Gastrocnemius medialis (tissue), 4 donors: ENCODE data around the gene UBE2S. TPM values are rescaled to one million over a fixed set of nuclear protein-coding genes. Genes with fewer than 3 reads are reported as not detected.
"Not testable (repeated sequence)": the region's sequence is repeated elsewhere in the genome, so short reads cannot be mapped to it uniquely, and the experiment has no call there.

Experiments
- ATAC-seq, 2 donors: fragments of 150-250 bp; one replicate each; pipeline ENCODE4 v1.9.1; 2016
- DNase-seq, 2 donors: peaks; one replicate each; pipeline ENCODE4 v3.0.0-alpha.2; 2019
- H3K27ac ChIP-seq, 4 donors: fragments of 200-600 bp; sonication (generic); 1 replicate in 1 of 4; 2 replicates in 3 of 4; pipeline ENCODE4 v1.5.1; 2016 to 2018; ENCODE audit warnings: mild to moderate bottlenecking in 2 of 4, moderate library complexity in 1 of 4
- H3K27me3 ChIP-seq, 3 donors: fragments of 200-600 bp; sonication (generic) in 2 of 3; 1 replicate in 1 of 3; 2 replicates in 2 of 3; pipeline versions ENCODE4 v1.5.1 to v1.6.0; 2016 to 2019; ENCODE audit warnings: mild to moderate bottlenecking in 1 of 3, moderate library complexity in 1 of 3
- H3K36me3 ChIP-seq, 2 donors: fragments of 200-600 bp; sonication (generic) in 1 of 2; one replicate each; pipeline ENCODE4 v1.5.1; 2017 to 2018
- H3K4me1 ChIP-seq, 2 donors: fragments of 200-600 bp; sonication (generic) in 1 of 2; one replicate each; pipeline ENCODE4 v1.5.1; 2016 to 2017; ENCODE audit warnings: mild to moderate bottlenecking in 2 of 2
- H3K4me3 ChIP-seq, 4 donors: fragments of 200-600 bp; sonication (generic) in 3 of 4; 1 replicate in 1 of 4; 2 replicates in 3 of 4; pipeline ENCODE4 v1.5.1; 2016 to 2019; ENCODE audit warnings: mild to moderate bottlenecking in 2 of 4
- H3K9me3 ChIP-seq, 3 donors: fragments of 200-600 bp; sonication (generic) in 2 of 3; 1 replicate in 1 of 3; 2 replicates in 2 of 3; pipeline ENCODE4 v1.5.1; 2016 to 2019
- CTCF ChIP-seq, 5 experiments: fragments of 450-650 bp in 3 of 5; fragments of 200-600 bp in 2 of 5; sonication (generic) in 2 of 5; IDR thresholded peaks in 4 of 5; conservative IDR thresholded peaks in 1 of 5; 1 replicate in 4 of 5; 2 replicates in 1 of 5; pipeline ENCODE4 v1.5.1; 2016 to 2019; ENCODE audit warnings: antibody characterized with exemption in 5 of 5, mild to moderate bottlenecking in 3 of 5, moderate library complexity in 3 of 5
- POLR2A ChIP-seq, 2 donors: fragments of 450-650 bp; IDR thresholded peaks; one replicate each; pipeline ENCODE4 v1.6.1; 2017; ENCODE audit warnings: antibody characterized with exemption in 2 of 2, mild to moderate bottlenecking in 2 of 2, moderate library complexity in 2 of 2
- in situ Hi-C, 4 donors: fragments of 200-750 bp; cut with MboI; loops; one replicate each; pipeline versions ENCODE4 v1.15.0 to v1.8.0; 2017; ENCODE audit warnings: low sequenced_read_pairs in 4 of 4
- intact Hi-C: fragments of 100-400 bp; cut with DNase I; formaldehyde crosslinking; loops from one replicate; pipeline ENCODE4 v1.15.1; 2023; ENCODE audit warnings: low total_unique reads
- total RNA-seq, 4 donors: library from RNA; depleted of rRNA; stranded (reverse); fragments of >200 nt; gene quantifications; one replicate each; pipeline versions ENCODE4 v1.1.0 to v1.2.3, GENCODE V29; 2016

The UBE2S gene
- total RNA-seq = 10 to 100 TPM in 3 of 4 donors, 1 to 10 TPM in 1; 7.7 to 14.6 (median 13.4) TPM

GRCh38 chr19:55407550-55407799 lies at the start of gene UBE2S:
TSS of gene UBE2S (minus strand) at chr19:55407788. CDS start at chr19:55407589, 199 bp downstream.
- H3K27ac ChIP-seq = peak within 1 kb of the TSS; percentile 91 to 97 (median 93)
- H3K9me3 ChIP-seq, DNase-seq, H3K27me3 ChIP-seq, H3K36me3 ChIP-seq: not testable (repeated sequence)
- peak in 1 of 2 donors; percentile 1 for ATAC-seq
- peaks cover 0 to 15% of the 10 kb centered on the region in 2 donors for H3K4me1 ChIP-seq
- in situ Hi-C loops = loop anchor here in 1 of 4 donors (25.0 kb wide), 2 partner anchors 120 to 270 kb away; partner anchors contain the start of genes BRSK1, HSPBP1 and TNNT1
- TF ChIP-seq POLR2A (IDR thresholded peaks at IDR 0.05) = peak; percentile 81 to 98
- intact Hi-C loops = loop anchor here (2.0 to 5.0 kb wide), 3 partner anchors 23 to 215 kb away; partner anchors contain the start of genes C19orf85, ISOC2, RPL28 and TMEM238
- H3K4me3 ChIP-seq = peak within 1 kb of the TSS; percentile 68 to 85 (median 70)

GRCh38 chr19:55456347-55456746 lies 48.8 kb upstream of the UBE2S start:
- no peak overlapping the region for H3K27ac ChIP-seq
- H3K4me3 ChIP-seq = no peak overlapping the region
- no peaks in the 10 kb centered on the region for H3K36me3 ChIP-seq
- no peaks in the 10 kb centered on the region for H3K9me3 ChIP-seq
- TF ChIP-seq POLR2A (IDR thresholded peaks at IDR 0.05) (no peak), CTCF (IDR thresholded peaks at IDR 0.05 in 4 of 5, conservative IDR thresholded peaks at IDR 0.05 in 1 of 5) (no peak)
- DNase-seq = no peak
- in situ Hi-C loops = no loop called here
- peaks cover 11 to 20% of the 10 kb centered on the region in 2 donors for H3K4me1 ChIP-seq
- H3K27me3 ChIP-seq = peaks cover 12 to 14% (median 12%) of the 10 kb centered on the region in 3 donors
- intact Hi-C loops = no loop called here
- ATAC-seq = no peak

GRCh38 chr19:55455576-55456235 lies 48.1 kb upstream of the UBE2S start:
- ATAC-seq (no peak), DNase-seq (no peak)
- Histone ChIP-seq H3K4me1 (peaks cover 9 to 15% of the 10 kb centered on the region in 2 donors), H3K27ac (no peak overlapping the region), H3K36me3 (no peaks in the 10 kb centered on the region), H3K27me3 (peaks cover 15 to 21% (median 18%) of the 10 kb centered on the region in 3 donors), H3K9me3 (no peaks in the 10 kb centered on the region), H3K4me3 (no peak overlapping the region)
- in situ Hi-C loops = no loop called here
- intact Hi-C loops = no loop called here
- TF ChIP-seq POLR2A (IDR thresholded peaks at IDR 0.05) (no peak), CTCF (IDR thresholded peaks at IDR 0.05 in 4 of 5, conservative IDR thresholded peaks at IDR 0.05 in 1 of 5) (no peak)

- Histone ChIP-seq H3K4me3 (no peak overlapping the region), H3K9me3 (no peaks in the 10 kb centered on the region), H3K27ac (no peak overlapping the region), H3K27me3 (peaks cover 21 to 25% (median 22%) of the 10 kb centered on the region in 3 donors), H3K36me3 (no peaks in the 10 kb centered on the region), H3K4me1 (peaks cover 3 to 11% of the 10 kb centered on the region in 2 donors)
- intact Hi-C loops (no loop called here), in situ Hi-C loops (no loop called here)
- TF ChIP-seq CTCF (IDR thresholded peaks at IDR 0.05 in 4 of 5, conservative IDR thresholded peaks at IDR 0.05 in 1 of 5) (peak in 3 of 5 experiments; percentile 33 to 41 (median 38)), POLR2A (IDR thresholded peaks at IDR 0.05) (no peak)
- no peak for ATAC-seq
- DNase-seq = no peak
These were observed 47.2 kb upstream of the UBE2S start for GRCh38 chr19:55454787-55455243.

GRCh38 chr19:55453511-55454260 lies 46.1 kb upstream of the UBE2S start:
- Histone ChIP-seq H3K36me3 (no peaks in the 10 kb centered on the region), H3K4me1 (peaks cover 3 to 11% of the 10 kb centered on the region in 2 donors), H3K4me3 (no peak overlapping the region), H3K9me3 (no peaks in the 10 kb centered on the region), H3K27ac (no peak overlapping the region), H3K27me3 (peaks cover 27 to 33% (median 31%) of the 10 kb centered on the region in 3 donors)
- intact Hi-C loops (no loop called here), in situ Hi-C loops (no loop called here)
- no peak for DNase-seq
- ATAC-seq = no peak
- TF ChIP-seq CTCF (IDR thresholded peaks at IDR 0.05 in 4 of 5, conservative IDR thresholded peaks at IDR 0.05 in 1 of 5) = no peak
- TF ChIP-seq POLR2A (IDR thresholded peaks at IDR 0.05) = no peak
